ENCODE results near the gene PTPN2.

Gene PTPN2

GRCh38 chr18:12857991-12858544, 26.0 kb downstream of the PTPN2 start:
- DNase-seq (ENCODE audit: low read depth in 2 of 2), result no peak

GRCh38 chr18:12857215-12857905, 26.7 kb downstream of the PTPN2 start:
- peak in 1 of 2 donors; percentile 20 for DNase-seq (ENCODE audit: low read depth in 2 of 2)

GRCh38 chr18:12855916-12856315, 28.1 kb downstream of the PTPN2 start:
- DNase-seq (ENCODE audit: low read depth in 2 of 2), result no peak

GRCh38 chr18:12852566-12853315, 31.3 kb downstream of the PTPN2 start:
- DNase-seq (ENCODE audit: low read depth in 2 of 2), result no peak

GRCh38 chr18:12851716-12852115, 32.3 kb downstream of the PTPN2 start:
- no peak for DNase-seq (ENCODE audit: low read depth in 2 of 2)

- no peak for DNase-seq (ENCODE audit: low read depth in 2 of 2)
These were observed 34.5 kb downstream of the PTPN2 start for GRCh38 chr18:12849548-12849947.

GRCh38 chr18:12848405-12848804, 35.6 kb downstream of the PTPN2 start:
- no peak for DNase-seq (ENCODE audit: low read depth in 2 of 2)

GRCh38 chr18:12844391-12844790, 39.6 kb downstream of the PTPN2 start:
- DNase-seq (ENCODE audit: low read depth in 2 of 2), result no peak

- no peak for DNase-seq (ENCODE audit: low read depth in 2 of 2)
These were observed 40.4 kb downstream of the PTPN2 start for GRCh38 chr18:12843420-12844350.

GRCh38 chr18:12842459-12843380, 41.3 kb downstream of the PTPN2 start:
- no peak for DNase-seq (ENCODE audit: low read depth in 2 of 2)

GRCh38 chr18:12841070-12841469, 43.0 kb downstream of the PTPN2 start:
- no peak for DNase-seq (ENCODE audit: low read depth in 2 of 2)

- DNase-seq (ENCODE audit: low read depth in 2 of 2), result no peak
These were observed 43.7 kb downstream of the PTPN2 start for GRCh38 chr18:12840382-12840781.

GRCh38 chr18:12839526-12840196, 44.4 kb downstream of the PTPN2 start:
- DNase-seq (ENCODE audit: low read depth in 2 of 2), result peak in 1 of 2 donors; percentile 40

GRCh38 chr18:12839057-12839525, 44.9 kb downstream of the PTPN2 start:
- DNase-seq (ENCODE audit: low read depth in 2 of 2), result peak in 1 of 2 donors; percentile 11

- DNase-seq (ENCODE audit: low read depth in 2 of 2), result no peak
These were observed 45.8 kb downstream of the PTPN2 start for GRCh38 chr18:12838178-12838634.

GRCh38 chr18:12837747-12838146, 46.3 kb downstream of the PTPN2 start:
- no peak for DNase-seq (ENCODE audit: low read depth in 2 of 2)

GRCh38 chr18:12836551-12836950, 47.5 kb downstream of the PTPN2 start:
- DNase-seq (ENCODE audit: low read depth in 2 of 2), result no peak

- no peak for DNase-seq (ENCODE audit: low read depth in 2 of 2)
These were observed 55.7 kb downstream of the PTPN2 start for GRCh38 chr18:12828116-12829051.

- DNase-seq (ENCODE audit: low read depth in 2 of 2), result no peak
These were observed 56.4 kb downstream of the PTPN2 start for GRCh38 chr18:12827588-12827987.

Data from stimulated activated CD4-positive, alpha-beta T cell treated with anti-CD3 and anti-CD28 coated beads, Interleukin-4, amount 100 ng/mL, for 48 hours (primary cell).